CD14-positive monocyte (primary cell): Measurements from ENCODE around the gene PIGX. TPM values are rescaled to one million over a fixed set of nuclear protein-coding genes. Genes with fewer than 3 reads are reported as not detected.

ENCODE experiments used
- DNase-seq, 3 donors: peaks; one replicate each; pipeline ENCODE4 v3.0.0-alpha.2; 2011 to 2022
- H2AFZ ChIP-seq: 2 replicates; pipeline ENCODE4 v1.6.0; 2012; ENCODE audit warnings: mild to moderate bottlenecking, low read depth, low read length, inconsistent platforms; ENCODE audit not compliant: insufficient read depth, poor library complexity, severe bottlenecking
- H3K27ac ChIP-seq, 2 donors: 1 replicate in 1 of 2; 2 replicates in 1 of 2; pipeline ENCODE4 v1.5.1; 2012 to 2013; ENCODE audit warnings: low read length in 2 of 2, control low read depth in 1 of 2, inconsistent platforms in 1 of 2, low read depth in 1 of 2, mild to moderate bottlenecking in 1 of 2
- H3K27me3 ChIP-seq, 2 donors: one replicate each; pipeline versions ENCODE4 v1.6.0 to v1.6.1; 2011 to 2013; ENCODE audit warnings: low read length in 2 of 2; ENCODE audit not compliant: control insufficient read depth in 2 of 2, insufficient read depth in 2 of 2
- H3K36me3 ChIP-seq, 2 donors: replicated peaks in 1 of 2; 1 replicate in 1 of 2; 2 replicates in 1 of 2; pipeline versions ENCODE4 v1.5.1 to v1.6.1; 2012 to 2013; ENCODE audit warnings: low read length in 2 of 2, control low read depth in 1 of 2, inconsistent platforms in 1 of 2, mild to moderate bottlenecking in 1 of 2; ENCODE audit not compliant: insufficient read depth in 2 of 2, control insufficient read depth in 1 of 2
- H3K4me1 ChIP-seq, 2 donors: 1 replicate in 1 of 2; 2 replicates in 1 of 2; pipeline versions ENCODE4 v1.5.1 to v1.6.1; 2012 to 2013; ENCODE audit warnings: low read length in 2 of 2, control low read depth in 1 of 2, inconsistent platforms in 1 of 2, mild to moderate bottlenecking in 1 of 2, moderate library complexity in 1 of 2; ENCODE audit not compliant: insufficient read depth in 2 of 2, control insufficient read depth in 1 of 2
- H3K4me2 ChIP-seq: replicated peaks from 2 replicates; pipeline ENCODE3; 2012; ENCODE audit warnings: low read length, moderate library complexity, mild to moderate bottlenecking; ENCODE audit not compliant: poor library complexity, severe bottlenecking; ENCODE audit errors: extremely low read depth
- H3K4me3 ChIP-seq, 3 experiments: fragments of 200-600 bp in 1 of 3; sonication (generic) in 1 of 3; replicated peaks in 1 of 3; 1 replicate in 2 of 3; 2 replicates in 1 of 3; pipeline ENCODE4 v1.5.1; 2011 to 2013; ENCODE audit warnings: low read length in 3 of 3, mild to moderate bottlenecking in 3 of 3, control low read depth in 2 of 3, low read depth in 2 of 3, inconsistent platforms in 1 of 3, moderate library complexity in 1 of 3
- H3K79me2 ChIP-seq: 2 replicates; pipeline ENCODE4 v1.6.0; 2012; ENCODE audit warnings: mild to moderate bottlenecking, control low read depth, inconsistent platforms, low read length, moderate library complexity; ENCODE audit not compliant: insufficient read depth
- H3K9ac ChIP-seq: 2 replicates; pipeline ENCODE4 v1.6.0; 2017; ENCODE audit warnings: low read length, mild to moderate bottlenecking; ENCODE audit not compliant: insufficient read depth, poor library complexity, severe bottlenecking
- H3K9me3 ChIP-seq, 2 donors: replicated peaks in 1 of 2; 1 replicate in 1 of 2; 2 replicates in 1 of 2; pipeline versions ENCODE4 v1.5.1 to v1.6.1; 2012 to 2013; ENCODE audit warnings: low read length in 2 of 2, control low read depth in 1 of 2; ENCODE audit not compliant: control insufficient read depth in 1 of 2, insufficient read depth in 1 of 2
- H4K20me1 ChIP-seq: 2 replicates; pipeline ENCODE4 v1.6.0; 2012; ENCODE audit warnings: mild to moderate bottlenecking, low read length, control low read depth, moderate library complexity; ENCODE audit not compliant: insufficient read depth
- H3K27ac Mint-ChIP-seq, 7 donors: one replicate each; pipeline ENCODE4 v1.8.0; 2020; ENCODE audit warnings: mild to moderate bottlenecking in 7 of 7, mixed read lengths in 7 of 7, moderate library complexity in 6 of 7, inconsistent platforms in 2 of 7
- H3K27me3 Mint-ChIP-seq, 3 donors: one replicate each; pipeline ENCODE4 v1.8.0; 2021 to 2022; ENCODE audit warnings: low read depth in 3 of 3, mild to moderate bottlenecking in 3 of 3, mixed read lengths in 3 of 3, moderate library complexity in 3 of 3, inconsistent platforms in 1 of 3
- H3K36me3 Mint-ChIP-seq, 2 donors: one replicate each; pipeline ENCODE4 v1.8.0; 2020; ENCODE audit warnings: mixed read lengths in 2 of 2, inconsistent platforms in 1 of 2, mild to moderate bottlenecking in 1 of 2
- H3K4me1 Mint-ChIP-seq: one replicate; pipeline ENCODE4 v1.8.0; 2020; ENCODE audit warnings: mild to moderate bottlenecking, mixed read lengths
- H3K4me3 Mint-ChIP-seq, 2 donors: one replicate each; pipeline ENCODE4 v1.8.0; 2020; ENCODE audit warnings: mild to moderate bottlenecking in 2 of 2, mixed read lengths in 2 of 2, moderate library complexity in 1 of 2
- H3K9me3 Mint-ChIP-seq, 7 donors: one replicate each; pipeline ENCODE4 v1.8.0; 2020 to 2022; ENCODE audit warnings: mixed read lengths in 7 of 7, mild to moderate bottlenecking in 6 of 7, moderate library complexity in 6 of 7, inconsistent platforms in 2 of 7
- WGBS: methylation state at CpG from one replicate; pipeline ENCODE4 v1.1.5; 2013; ENCODE audit warnings: missing lambda C conversion rate; ENCODE audit not compliant: insufficient coverage; 5-methylcytosine and 5-hydroxymethylcytosine counted together
- intact Hi-C, 2 donors: fragments of 100-400 bp; cut with micrococcal nuclease; formaldehyde crosslinking; loops; one replicate each; pipeline versions ENCODE4 v1.15.0 to v1.15.1; 2023
- polyA plus RNA-seq, 3 donors: library from polyadenylated mRNA; depleted of rRNA in 1 of 3; unstranded in 2 of 3; stranded (reverse) in 1 of 3; fragments of 300-500 nt in 2 of 3; fragments of >200 nt in 1 of 3; fragmentation: Illumina TruSeq in 2 of 3; gene quantifications; 1 replicate in 2 of 3; 2 replicates in 1 of 3; pipeline ENCODE4 v1.2.3, GENCODE V29; 2012 to 2021
- TF ChIP-seq, protein P1 (sequence below): fragments of 200-600 bp; IDR thresholded peaks from one replicate; pipeline ENCODE4 v1.8.0; 2022; ENCODE audit warnings: antibody characterized with exemption, mild to moderate bottlenecking

The PIGX gene
- polyA plus RNA-seq, 3 donors, result 11.8 to 44.9 (median 29.8) TPM

DNA sequence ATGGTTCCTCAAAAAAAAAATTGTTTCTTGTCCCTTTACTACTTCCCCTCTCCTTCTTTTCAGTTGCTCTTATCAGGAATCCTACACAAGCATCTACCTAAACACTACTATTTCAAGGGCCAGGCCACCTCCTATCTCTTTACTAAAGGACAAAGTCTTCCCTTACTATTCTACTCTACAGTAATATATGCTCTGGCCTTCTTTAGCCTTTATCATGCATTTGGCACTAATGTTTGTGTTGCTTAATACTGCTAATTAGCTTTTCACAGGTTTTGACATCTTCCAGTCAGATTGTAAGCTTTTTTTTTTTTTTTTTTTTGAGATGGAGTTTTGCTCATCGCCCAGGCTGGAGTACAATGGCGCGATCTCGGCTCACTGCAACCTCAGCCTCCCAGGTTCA, 5.4 kb upstream of the PIGX start:
- H4K20me1 ChIP-seq, result peaks cover 47% of the 10 kb centered on the region
- TF ChIP-seq, protein P1, sequence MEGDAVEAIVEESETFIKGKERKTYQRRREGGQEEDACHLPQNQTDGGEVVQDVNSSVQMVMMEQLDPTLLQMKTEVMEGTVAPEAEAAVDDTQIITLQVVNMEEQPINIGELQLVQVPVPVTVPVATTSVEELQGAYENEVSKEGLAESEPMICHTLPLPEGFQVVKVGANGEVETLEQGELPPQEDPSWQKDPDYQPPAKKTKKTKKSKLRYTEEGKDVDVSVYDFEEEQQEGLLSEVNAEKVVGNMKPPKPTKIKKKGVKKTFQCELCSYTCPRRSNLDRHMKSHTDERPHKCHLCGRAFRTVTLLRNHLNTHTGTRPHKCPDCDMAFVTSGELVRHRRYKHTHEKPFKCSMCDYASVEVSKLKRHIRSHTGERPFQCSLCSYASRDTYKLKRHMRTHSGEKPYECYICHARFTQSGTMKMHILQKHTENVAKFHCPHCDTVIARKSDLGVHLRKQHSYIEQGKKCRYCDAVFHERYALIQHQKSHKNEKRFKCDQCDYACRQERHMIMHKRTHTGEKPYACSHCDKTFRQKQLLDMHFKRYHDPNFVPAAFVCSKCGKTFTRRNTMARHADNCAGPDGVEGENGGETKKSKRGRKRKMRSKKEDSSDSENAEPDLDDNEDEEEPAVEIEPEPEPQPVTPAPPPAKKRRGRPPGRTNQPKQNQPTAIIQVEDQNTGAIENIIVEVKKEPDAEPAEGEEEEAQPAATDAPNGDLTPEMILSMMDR, result no peak
- 96% methylated on average over 4 of the region's 4 CpGs for WGBS

DNA sequence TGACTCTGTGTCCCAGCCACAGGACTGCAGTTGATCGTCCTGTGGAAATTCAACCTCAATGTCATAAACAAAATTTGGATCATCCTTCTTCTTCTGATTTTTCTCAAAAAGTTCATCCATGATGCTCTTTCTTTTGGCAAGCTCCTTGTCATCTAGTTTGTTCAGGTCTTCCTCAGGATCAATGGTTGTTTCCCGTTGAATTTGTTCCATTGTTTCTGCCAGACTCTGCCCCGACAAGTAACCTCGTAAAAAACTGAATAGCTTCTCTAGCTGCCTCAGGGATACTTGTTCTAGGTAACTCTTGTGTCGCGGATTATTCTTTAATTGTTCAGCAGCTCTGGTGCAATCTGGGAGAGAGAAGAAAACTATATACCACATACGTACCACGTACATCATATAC, 4.6 kb upstream of the PIGX start:
- intact Hi-C loops, result loop anchor here in 1 of 2 donors (5.0 kb wide), 1 partner anchor 35 kb away; no protein-coding TSS in a partner anchor
- TF ChIP-seq, protein P1, result no peak
- Histone ChIP-seq H3K9me3 (no peaks in the 10 kb centered on the region), H3K79me2 (peaks cover 7% of the 10 kb centered on the region), H2AFZ (no peak overlapping the region), H3K4me2 (no peak overlapping the region), H3K9ac (no peak overlapping the region), H4K20me1 (peaks cover 40% of the 10 kb centered on the region), H3K27ac (no peak overlapping the region), H3K36me3 (peaks cover 18 to 31% of the 10 kb centered on the region in 2 donors), H3K27me3 (no peaks in the 10 kb centered on the region), H3K4me1 (peaks cover 23 to 34% of the 10 kb centered on the region in 2 donors), H3K4me3 (no peak overlapping the region)
- H3K9me3 Mint-ChIP-seq, result no peaks in the 10 kb centered on the region
- peaks cover 29 to 33% of the 10 kb centered on the region in 2 donors for H3K36me3 Mint-ChIP-seq
- no peak overlapping the region for H3K4me3 Mint-ChIP-seq
- peaks cover 23% of the 10 kb centered on the region for H3K4me1 Mint-ChIP-seq
- H3K27ac Mint-ChIP-seq, result peak overlapping the region in 1 of 7 donors; percentile 14
- DNase-seq, result no peak
- 100% methylated on average over 4 of the region's 8 CpGs for WGBS
- H3K27me3 Mint-ChIP-seq, result peaks cover 0 to 2% (median 1%) of the 10 kb centered on the region in 3 donors

More for the DNA sequence above, 5.4 kb upstream of the PIGX start:
- H2AFZ ChIP-seq, result no peak overlapping the region
- no peak for DNase-seq
- peaks cover 22 to 31% of the 10 kb centered on the region in 2 donors for H3K4me1 ChIP-seq
- peaks cover 22% of the 10 kb centered on the region for H3K4me1 Mint-ChIP-seq
- H3K79me2 ChIP-seq, result peaks cover 7% of the 10 kb centered on the region
- H3K9me3 ChIP-seq, result no peaks in the 10 kb centered on the region
- H3K9ac ChIP-seq, result no peak overlapping the region
- peaks cover 34 to 41% of the 10 kb centered on the region in 2 donors for H3K36me3 Mint-ChIP-seq
- intact Hi-C loops, result loop anchor here in 1 of 2 donors (5.0 kb wide), 1 partner anchor 36 kb away; no protein-coding TSS in a partner anchor
- peak overlapping the region in 1 of 2 donors; percentile 38 for H3K27ac ChIP-seq
- peak overlapping the region in 6 of 7 donors; percentile 27 to 78 (median 49) for H3K27ac Mint-ChIP-seq
- H3K27me3 Mint-ChIP-seq, result peaks cover 0 to 2% (median 1%) of the 10 kb centered on the region in 3 donors
- H3K36me3 ChIP-seq, result peaks cover 19 to 38% of the 10 kb centered on the region in 2 donors
- no peak overlapping the region for H3K4me3 Mint-ChIP-seq
- H3K27me3 ChIP-seq, result no peaks in the 10 kb centered on the region
- peak overlapping the region; percentile 7 for H3K4me2 ChIP-seq
- no peaks in the 10 kb centered on the region for H3K9me3 Mint-ChIP-seq
- H3K4me3 ChIP-seq, result peak overlapping the region in 1 of 3 experiments; percentile 6
